Medulla oblongata (tissue), 1 donor: Measurements from ENCODE around the gene EHMT1.
"Not testable (repeated sequence)": the region's sequence is repeated elsewhere in the genome, so short reads cannot be mapped to it uniquely, and the experiment has no call there.

Source experiments
- DNase-seq: peaks from one replicate; pipeline ENCODE4 v3.0.0-alpha.2; 2015; ENCODE audit errors: extremely low spot score

EHMT1 gene

DNA sequence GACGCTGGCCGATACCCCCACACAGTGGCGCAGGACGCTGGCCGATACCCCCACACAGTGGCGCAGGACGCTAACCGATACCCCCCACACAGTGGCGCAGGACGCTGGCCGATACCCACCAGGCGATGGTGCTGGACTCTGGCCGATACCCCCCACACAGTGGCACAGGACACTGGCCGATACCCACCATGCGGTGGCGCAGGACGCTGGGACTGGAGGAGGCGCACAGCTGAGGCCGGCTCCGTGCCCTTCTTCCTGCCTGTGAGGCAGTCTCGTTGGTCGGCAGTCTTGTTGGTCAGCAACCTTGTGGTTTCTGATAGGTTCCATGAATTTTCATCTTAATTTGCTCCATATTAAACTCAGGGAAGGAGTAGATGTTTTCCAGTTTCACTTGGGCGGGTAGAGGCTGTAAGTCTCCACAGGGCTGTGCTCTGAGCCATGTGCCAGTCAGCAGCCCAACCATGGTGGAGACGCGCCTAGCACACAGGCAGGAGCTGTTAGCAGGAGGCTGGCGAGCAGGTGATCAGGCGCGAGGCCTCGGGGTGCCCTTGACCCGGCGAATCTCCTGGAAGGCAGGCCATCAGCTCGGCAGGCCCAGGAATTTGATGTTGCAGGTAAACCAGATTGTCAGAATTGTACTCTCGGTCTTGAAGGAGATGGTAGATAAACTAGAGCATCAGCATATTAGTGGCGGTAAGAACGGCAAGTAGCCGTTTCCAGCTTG lies 75.6 kb downstream of the EHMT1 start:
- DNase-seq: no peak

DNA sequence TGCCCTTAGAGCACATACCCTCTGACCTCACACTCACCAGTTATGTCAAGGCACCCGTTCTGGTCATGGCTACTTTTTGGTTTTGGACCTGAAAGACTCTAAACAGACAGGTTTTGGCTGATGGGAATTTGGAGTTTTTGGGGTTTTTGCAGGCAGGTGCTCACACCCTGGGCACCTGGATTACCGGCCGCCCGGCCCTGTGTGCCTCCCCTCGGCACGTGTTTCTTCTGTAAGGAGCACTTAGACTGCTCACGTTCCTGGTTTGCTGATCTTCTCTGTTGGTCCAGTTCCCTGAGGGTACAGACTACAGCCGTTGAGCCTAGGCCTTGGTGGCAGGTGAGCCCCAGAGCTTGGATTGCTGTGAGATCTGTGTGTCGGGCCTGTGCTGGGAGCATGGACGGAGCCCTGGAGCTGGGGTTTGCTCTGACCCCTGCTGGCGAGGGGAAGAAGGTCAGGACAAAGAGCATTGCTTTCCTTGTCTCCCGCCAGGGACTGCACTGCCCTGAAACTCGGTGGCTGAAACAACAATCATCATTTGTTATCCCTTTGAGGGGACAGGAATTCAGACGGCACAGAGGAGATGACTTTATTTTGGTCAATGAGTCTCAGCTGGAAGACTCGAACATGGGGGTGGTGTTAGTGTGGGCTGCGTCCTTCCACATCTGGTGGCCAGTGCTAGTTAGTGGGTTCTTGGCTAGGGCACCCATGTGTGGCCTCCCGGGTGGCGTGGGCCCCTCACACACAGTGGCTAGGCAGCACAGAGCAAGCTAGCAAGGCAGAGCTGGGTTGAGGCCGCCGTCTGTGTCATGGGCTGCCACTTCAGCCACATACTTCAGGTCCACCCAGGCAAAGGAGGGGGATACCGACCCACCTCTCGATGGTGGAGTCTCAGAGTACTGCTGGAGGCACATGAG lies 76.4 kb downstream of the EHMT1 start:
- DNase-seq: peak; percentile 89

DNA sequence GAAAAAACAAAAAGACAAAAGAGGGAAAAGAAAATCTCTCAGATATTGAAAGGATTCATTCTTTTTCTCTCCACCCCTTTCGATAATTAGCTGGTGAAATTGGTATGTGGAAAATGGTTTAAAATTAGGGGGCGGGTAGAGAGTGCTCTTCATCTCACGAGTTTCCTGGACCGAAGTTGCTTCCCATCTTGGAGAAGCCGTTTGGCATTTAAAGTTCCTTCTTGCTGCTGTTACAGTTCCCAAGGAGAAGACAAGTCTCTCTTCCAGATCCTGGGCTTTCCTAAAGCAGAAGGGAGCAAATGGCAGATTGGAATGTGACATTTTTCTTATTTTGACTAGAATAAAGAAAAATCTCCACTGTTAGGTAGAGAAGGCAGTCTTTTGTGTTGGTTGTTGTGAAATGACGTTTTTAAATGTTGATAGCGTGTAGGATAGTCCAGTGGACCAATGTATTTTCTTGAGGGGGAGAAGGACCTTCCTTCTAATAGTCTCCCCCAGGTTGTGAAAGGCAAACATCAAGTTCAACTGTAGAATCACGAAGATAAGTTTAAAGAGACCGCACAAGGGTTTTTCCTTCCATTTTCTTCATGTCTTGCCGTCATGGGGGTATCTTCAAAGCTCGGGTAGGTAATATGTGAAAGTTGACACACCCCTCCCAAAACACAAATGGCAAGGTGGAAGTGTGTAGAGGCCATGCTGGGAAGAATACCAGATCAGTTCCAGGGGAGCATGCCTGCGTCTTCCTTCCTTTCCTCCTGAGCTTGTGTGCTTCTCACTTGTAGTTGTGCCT lies 77.5 kb downstream of the EHMT1 start:
- no peak for DNase-seq

DNA sequence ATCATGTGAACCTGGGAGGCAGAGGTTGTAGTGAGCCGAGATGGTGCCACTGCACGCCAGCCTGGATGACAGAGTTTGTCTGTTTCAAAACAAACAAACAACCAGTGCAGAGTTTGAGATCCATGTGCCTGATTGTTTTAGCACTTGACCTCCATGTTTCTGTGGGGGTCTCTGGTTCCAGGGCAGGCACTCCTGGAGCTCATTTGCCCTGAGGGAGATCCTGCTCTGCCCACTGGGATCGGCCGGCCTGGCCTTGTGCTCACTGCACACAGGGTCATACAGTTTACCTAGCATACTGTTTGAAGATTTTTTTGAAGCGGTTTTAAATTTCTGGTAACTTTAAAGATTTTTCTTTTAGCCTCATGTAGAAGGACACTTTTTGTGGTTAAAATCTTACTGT lies 78.4 kb downstream of the EHMT1 start:
- DNase-seq: no peak

DNA sequence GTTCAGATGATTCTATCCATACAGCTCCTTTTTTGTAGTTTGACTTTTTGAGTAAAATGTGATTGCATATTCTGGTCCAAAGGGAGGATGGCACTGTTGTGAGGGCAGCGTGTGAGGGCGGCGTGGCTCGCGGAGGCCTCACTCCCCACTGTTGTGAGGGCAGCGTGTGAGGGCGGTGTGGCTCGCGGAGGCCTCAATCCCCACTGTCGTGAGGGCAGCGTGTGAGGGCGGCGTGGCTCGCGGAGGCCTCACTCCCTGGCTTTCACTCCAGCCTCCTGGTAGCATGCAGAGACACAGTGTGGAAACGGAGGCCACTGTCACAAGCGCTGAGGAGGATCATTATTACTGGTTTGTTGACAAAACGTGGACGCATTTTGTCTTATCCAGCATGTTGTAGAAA lies 79.0 kb downstream of the EHMT1 start:
- DNase-seq: no peak

DNA sequence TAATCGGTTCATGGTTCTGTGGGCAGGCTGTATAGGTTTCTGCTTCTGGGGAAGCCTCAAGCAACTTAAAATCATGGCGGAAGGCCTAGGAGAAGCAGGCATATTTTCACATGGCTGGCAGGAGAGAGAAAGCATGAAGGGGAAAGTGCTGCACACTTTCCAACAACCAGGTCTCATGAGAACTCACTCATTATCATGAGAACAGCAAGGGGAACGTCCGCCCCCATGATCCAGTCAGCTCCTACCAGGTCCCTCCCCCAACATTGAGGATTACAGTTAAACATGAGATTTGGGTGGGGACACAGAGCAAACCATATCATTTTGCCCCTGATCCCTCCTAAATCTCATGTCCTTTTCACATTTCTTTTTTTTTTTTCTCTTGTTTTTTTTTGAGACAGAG lies 82.1 kb downstream of the EHMT1 start:
- no peak for DNase-seq

DNA sequence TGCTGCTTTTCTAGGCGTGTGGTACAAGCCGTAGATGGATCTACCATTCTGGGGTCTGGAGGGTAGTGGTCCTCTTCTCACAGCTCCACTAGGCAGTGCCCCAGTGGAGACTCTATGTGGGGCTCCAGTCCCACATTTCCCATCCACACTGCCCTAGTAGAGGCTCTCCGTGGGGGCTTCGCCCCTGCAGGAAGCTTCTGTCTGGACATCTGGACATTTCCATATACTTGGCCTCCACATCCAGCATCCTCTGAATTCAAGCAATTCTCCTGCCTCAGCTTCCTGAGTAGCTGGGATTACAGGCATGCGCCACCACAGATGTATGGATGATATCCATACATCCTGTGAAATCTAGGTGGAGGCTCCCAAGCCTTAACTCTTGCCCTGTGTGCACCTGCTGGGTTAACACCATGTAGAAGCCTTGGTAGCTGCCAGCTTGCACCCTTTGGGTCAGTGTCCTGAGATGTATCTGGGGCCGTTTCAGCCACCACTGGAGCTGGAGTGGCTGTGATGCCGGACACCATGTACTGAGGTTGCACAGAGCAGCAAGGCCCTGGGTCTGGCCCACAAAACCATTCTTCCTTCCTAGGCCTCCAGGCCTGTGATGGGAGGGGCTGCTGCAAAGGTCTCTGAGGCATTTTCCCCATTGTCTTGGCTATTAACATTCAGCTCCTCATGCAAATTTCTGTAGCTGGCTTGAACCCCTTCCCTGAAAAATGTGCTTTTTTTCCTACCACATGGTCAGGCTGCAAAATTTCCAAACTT lies 84.0 kb downstream of the EHMT1 start:
- no peak for DNase-seq

DNA sequence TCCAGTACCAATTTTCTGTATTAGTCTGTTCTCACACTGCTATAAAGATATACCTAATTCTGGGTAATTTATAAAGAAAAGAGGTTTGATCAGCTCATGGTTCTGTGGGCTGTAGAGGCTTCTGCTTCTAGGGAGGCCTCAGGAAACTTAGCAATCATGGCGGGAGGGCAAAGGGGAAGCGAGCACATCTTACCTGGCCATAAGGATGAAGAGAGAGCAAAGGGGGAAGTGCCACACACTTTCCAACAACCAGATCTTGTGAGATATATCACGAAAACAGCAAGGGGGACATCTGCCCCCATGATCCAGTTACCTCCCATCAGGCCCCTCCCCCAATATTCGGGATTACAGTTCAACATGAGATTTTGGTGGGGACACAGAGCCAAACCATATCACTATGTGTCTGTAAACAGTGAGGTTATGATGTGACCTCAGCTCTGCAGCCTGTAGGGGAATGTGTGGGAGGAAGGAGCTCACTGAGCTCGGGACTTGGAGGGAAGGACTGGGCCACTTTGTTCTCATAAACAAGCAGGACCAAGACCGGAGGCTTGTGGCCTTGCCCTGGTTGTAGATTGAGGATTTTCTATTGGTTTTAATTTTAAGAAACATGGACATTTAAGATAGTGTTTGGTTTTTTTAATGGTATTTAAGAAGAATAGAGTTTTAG lies 85.2 kb downstream of the EHMT1 start:
- no peak for DNase-seq

DNA sequence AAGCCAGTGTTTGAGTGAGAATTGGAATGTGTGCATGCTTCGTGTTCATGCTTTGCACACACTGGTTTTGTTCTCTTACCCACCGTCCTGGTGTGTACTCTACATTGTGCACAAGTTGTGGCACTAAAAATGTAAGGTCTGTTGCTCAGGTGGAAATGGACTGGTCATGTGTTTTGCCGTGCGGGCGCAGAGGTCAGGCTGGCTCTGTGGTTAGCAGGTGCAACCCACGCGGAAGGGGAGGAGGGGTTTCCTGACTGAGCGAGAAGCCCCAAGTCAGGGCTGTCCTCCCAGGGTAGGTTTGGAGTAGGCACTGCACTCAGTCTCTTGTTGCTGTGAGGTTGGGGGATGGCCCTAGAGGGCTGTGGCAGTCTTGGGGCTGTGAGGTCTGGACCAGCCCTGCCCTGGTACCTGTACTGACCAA lies 86.6 kb downstream of the EHMT1 start:
- no peak for DNase-seq

DNA sequence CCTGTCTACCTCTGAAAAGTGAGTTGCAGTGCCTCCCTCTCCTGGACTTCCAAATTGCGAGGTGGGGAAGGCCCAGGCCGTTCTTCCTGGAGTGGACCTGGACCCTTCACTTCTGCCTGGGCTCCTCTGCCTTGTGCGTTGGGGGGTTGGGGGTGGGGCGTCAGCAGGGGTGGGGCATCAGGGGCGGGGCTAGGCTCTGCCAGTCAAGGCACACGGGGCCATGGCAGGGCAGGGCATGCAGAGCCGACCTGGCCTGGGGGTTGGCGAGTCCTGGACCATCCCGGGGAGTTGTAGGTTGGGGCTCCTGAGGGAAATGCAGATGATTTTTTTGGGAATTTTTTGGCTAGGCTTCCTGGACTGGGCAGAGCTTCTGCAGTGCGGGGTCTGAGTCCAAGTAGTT lies 87.1 kb downstream of the EHMT1 start:
- DNase-seq: no peak

DNA sequence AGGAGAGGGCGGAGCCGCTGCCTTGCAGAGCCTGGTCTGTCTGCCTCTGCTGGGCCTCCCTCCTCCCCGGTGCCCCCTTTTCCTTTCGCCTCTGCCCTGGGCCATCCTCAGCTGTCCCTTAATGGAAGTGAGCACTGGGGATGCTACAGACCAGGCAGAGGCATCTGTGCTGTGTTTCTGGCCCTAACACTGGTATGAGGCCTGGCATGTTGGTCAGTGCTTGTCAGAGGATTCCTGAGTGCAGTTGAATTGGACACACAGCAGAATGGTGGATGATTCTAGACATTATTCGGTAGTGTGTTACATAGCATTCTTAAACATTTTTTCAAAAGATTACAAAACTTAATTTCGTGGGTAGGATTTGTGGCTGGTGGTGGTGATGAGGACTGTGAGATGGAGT lies 88.6 kb downstream of the EHMT1 start:
- DNase-seq: no peak

DNA sequence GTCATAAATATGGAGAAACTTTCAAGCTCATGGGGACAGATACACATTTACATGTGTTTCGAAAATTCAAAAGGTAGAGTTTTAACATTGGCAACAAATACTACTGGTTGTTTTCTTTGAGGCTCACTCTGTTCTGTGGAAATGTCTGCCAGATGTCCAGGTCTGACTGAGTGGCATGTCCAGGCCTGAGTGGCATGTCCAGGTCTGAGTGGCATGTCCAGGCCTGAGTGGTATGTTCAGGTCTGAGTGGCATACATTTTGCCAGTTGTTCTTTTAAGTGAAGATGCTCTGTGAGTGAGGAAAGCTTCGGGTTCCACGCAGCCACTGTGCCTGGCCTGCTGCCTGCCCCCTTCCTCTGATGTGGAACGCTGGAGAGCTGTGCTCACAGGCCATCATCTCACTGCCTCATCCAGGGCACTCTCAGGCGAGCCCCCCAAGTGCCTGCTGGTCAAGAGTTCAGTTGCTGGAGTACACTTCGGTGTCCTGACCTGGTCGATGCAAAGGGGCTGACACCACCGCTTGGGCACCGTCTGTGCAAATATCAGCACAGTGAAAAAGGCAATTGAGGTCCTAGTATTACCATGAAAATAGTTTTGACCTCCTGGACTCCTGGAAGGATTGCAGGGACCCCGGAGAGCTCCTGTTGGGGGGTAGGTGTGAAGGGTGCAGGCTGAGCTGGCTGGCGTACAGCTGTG lies 89.9 kb downstream of the EHMT1 start:
- no peak for DNase-seq

DNA sequence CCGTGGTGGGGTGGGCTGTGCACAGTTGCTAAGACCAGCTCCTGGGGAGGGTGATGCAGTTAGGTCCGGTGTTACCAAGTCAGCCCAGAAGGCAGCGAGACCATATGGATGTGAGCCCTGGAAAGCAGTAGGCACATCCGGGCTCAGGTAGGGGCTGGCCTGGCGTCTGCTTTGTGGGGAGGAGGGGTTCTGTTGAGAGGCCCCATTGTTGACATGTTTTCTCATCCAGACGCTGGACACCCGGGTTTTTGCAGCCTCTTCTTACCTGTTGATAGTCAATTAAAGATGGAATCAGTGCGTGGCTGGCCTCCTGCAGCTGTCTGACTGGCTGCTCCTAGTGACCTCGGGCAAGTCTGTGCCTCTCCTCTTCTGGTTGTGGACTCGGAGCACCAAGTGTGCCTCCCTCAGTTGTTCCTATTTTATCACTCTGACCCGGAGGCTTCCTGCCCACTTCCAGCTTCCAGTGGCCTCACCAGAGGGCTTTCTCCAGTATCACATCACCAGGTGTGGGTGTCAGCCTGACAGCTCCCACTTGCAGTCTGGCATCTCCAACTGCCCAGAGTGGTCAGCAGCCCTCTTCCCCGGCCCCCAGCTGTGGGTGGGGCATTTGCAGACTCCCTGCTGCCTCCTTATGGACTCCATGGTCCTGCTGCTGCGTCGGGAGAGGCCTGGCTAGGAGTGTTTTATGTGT lies 90.8 kb downstream of the EHMT1 start:
- no peak for DNase-seq

DNA sequence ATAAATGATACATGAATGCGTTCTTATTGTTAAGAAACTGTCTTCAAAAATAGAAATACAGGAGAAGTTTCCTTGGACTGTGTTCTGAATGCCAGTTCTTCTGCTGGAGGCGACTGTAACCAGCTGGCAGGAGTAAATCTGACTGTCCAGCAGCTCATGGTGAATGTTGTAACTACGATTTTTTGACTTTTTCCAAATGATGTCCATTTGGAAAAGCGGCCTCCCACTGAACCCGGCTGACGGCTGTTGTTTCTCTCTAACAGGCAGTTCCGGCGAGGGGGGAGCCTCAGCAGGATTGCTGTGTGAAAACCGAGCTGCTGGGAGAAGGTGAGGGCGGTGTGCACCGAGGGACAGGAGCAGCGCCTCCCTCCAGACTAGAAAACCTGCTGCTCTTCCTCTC lies 91.9 kb downstream of the EHMT1 start:
- no peak for DNase-seq

DNA sequence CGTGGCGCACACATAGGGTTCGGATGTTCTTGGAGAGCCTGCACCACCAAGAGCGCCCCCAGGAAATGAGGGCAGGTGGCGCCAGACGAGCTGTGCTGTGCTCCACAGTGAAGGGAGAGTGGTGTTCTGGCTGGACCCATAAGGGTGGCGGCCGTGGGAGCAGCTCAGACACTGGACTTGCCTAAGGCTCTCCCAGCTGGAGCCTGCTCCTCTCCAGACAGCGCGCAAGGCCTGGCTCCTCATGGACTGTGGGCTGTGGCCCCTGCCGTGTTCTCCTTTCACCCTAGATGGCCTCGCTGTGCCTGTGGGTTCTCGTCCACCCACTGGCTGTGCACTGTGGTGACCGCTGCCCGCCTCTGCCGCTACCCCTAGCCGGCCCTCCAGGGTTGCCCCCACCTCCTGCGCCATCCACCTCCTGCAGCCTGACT lies 92.9 kb downstream of the EHMT1 start:
- DNase-seq: no peak

DNA sequence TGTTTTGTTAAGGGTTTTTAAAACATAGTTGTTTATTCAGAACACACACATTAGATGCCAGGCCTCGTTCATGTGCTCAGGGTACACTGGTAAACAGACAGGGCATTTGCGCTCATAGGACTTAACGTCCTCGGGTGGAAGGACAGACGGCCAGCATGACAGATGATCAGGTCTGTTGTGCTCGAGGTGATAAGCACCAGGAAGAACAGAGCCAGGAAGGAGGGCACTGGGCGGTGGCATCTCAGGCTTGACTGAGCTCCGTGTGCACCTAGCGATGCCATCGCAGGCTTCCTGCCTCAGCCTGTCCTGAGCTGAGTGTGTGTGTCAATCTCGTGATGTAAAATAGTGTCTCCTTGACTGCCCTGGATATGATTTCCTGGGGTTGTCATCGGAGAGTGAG lies 96.5 kb downstream of the EHMT1 start:
- no peak for DNase-seq

DNA sequence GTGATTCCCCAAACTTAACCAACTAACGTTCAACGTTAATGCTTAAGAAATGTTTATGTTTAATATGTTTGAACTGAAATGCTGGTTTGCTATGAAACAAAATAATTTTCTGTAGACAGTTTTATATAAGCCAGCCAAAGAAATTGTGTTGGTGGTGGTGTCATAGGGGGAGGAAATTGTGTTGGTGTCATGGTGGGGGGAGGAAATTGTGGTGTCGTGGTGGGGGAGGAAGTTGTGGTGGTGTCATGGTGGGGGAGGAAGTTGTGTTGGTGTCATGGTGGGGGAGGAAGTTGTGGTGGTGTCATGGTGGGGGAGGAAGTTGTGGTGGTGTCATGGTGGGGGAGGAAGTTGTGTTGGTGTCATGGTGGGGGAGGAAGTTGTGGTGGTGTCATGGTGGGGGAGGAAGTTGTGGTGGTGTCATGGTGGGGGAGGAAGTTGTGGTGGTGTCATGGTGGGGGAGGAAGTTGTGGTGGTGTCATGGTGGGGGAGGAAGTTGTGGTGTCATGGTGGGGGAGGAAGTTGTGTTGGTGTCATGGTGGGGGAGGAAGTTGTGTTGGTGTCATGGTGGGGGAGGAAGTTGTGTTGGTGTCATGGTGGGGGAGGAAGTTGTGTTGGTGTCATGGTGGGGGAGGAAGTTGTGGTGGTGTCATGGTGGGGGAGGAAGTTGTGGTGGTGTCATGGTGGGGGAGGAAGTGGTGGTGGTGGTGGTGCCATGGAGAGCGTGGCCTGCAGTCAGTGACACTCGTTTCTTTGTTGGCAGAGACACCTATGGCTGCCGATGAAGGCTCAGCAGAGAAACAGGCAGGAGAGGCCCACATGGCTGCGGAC lies 97.3 kb downstream of the EHMT1 start:
- DNase-seq: not testable (repeated sequence)

DNA sequence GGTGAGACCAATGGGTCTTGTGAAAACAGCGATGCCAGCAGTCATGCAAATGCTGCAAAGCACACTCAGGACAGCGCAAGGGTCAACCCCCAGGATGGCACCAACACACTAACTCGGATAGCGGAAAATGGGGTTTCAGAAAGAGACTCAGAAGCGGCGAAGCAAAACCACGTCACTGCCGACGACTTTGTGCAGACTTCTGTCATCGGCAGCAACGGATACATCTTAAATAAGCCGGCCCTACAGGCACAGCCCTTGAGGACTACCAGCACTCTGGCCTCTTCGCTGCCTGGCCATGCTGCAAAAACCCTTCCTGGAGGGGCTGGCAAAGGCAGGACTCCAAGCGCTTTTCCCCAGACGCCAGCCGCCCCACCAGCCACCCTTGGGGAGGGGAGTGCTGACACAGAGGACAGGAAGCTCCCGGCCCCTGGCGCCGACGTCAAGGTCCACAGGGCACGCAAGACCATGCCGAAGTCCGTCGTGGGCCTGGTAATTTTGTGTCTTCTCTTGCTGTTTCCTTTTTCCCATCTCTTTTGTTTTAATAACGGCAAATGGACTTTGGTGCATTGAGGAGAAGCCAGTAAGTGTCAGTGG lies 98.0 kb downstream of the EHMT1 start:
- DNase-seq: no peak
